ENCODE data around the gene SLC15A4.

SLC15A4 gene

DNA sequence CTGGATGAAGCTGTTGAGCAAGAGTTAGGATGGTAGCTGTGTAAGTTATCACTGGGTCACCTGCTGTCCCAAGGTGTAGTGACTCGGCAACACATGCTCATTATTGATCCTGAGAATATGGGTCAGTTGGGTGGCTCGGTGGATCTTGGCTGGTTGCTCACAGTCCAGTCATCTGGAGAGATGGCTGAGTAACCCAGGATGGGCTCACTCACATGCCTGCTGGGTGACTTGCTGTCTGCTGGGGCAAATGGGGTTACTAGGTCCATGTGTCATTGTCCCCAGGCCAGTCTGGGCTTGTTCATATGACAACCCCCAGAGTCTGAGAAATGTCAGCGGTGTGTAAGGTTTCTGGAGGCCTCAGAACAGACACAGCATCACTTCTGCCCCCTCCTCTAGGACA is 69.5 kb downstream of the SLC15A4 start:
- H3F3A ChIP-seq (ENCODE audit: insufficient read depth), result no peaks in the 10 kb centered on the region
- no peak overlapping the region for H3K4me3 ChIP-seq (ENCODE audit: insufficient read depth, low read length, poor library complexity, severe bottlenecking)
- TF ChIP-seq, protein P1, sequence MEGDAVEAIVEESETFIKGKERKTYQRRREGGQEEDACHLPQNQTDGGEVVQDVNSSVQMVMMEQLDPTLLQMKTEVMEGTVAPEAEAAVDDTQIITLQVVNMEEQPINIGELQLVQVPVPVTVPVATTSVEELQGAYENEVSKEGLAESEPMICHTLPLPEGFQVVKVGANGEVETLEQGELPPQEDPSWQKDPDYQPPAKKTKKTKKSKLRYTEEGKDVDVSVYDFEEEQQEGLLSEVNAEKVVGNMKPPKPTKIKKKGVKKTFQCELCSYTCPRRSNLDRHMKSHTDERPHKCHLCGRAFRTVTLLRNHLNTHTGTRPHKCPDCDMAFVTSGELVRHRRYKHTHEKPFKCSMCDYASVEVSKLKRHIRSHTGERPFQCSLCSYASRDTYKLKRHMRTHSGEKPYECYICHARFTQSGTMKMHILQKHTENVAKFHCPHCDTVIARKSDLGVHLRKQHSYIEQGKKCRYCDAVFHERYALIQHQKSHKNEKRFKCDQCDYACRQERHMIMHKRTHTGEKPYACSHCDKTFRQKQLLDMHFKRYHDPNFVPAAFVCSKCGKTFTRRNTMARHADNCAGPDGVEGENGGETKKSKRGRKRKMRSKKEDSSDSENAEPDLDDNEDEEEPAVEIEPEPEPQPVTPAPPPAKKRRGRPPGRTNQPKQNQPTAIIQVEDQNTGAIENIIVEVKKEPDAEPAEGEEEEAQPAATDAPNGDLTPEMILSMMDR (IDR thresholded peaks at IDR 0.05; ENCODE audit: insufficient read depth, low read length, poor library complexity, severe bottlenecking), result no peak
- TF ChIP-seq EZH2phosphoT487 (conservative IDR thresholded peaks at IDR 0.05; ENCODE audit: low read length), result no peak
- no peaks in the 10 kb centered on the region for H3K79me2 ChIP-seq (ENCODE audit: insufficient read depth, low read length)
- no peaks in the 10 kb centered on the region for H3K36me3 ChIP-seq (ENCODE audit: low read length)
- no peak overlapping the region for H3K9ac ChIP-seq (ENCODE audit: low read length)
- H3K27ac ChIP-seq (ENCODE audit: low read depth, low read length), result no peak overlapping the region
- no peaks in the 10 kb centered on the region for H4K20me1 ChIP-seq (ENCODE audit: low read depth, low read length)
- H3K9me2 ChIP-seq (replicated peaks; ENCODE audit: insufficient read depth, low read length), result no peaks in the 10 kb centered on the region
- no peak overlapping the region for H3K4me2 ChIP-seq (ENCODE audit: low read depth, low read length, poor library complexity, severe bottlenecking)
- no peaks in the 10 kb centered on the region for H3K27me3 ChIP-seq (ENCODE audit: low read length)
- H3K9me3 ChIP-seq (ENCODE audit: insufficient read depth, low read length), result no peaks in the 10 kb centered on the region
- H2AFZ ChIP-seq (ENCODE audit: low read depth, low read length, severe bottlenecking), result no peak overlapping the region

- H3K9me2 ChIP-seq (replicated peaks; ENCODE audit: insufficient read depth, low read length), result no peaks in the 10 kb centered on the region
- no peak overlapping the region for H3K27ac ChIP-seq (ENCODE audit: low read depth, low read length)
- H3K36me3 ChIP-seq (ENCODE audit: low read length), result no peaks in the 10 kb centered on the region
- H3K9me3 ChIP-seq (ENCODE audit: insufficient read depth, low read length), result no peaks in the 10 kb centered on the region
- no peaks in the 10 kb centered on the region for H3F3A ChIP-seq (ENCODE audit: insufficient read depth)
- no peaks in the 10 kb centered on the region for H3K79me2 ChIP-seq (ENCODE audit: insufficient read depth, low read length)
- H3K4me2 ChIP-seq (ENCODE audit: low read depth, low read length, poor library complexity, severe bottlenecking), result no peak overlapping the region
- no peak overlapping the region for H3K9ac ChIP-seq (ENCODE audit: low read length)
- H3K4me3 ChIP-seq (ENCODE audit: insufficient read depth, low read length, poor library complexity, severe bottlenecking), result no peak overlapping the region
- TF ChIP-seq EZH2phosphoT487 (conservative IDR thresholded peaks at IDR 0.05; ENCODE audit: low read length), result no peak
- TF ChIP-seq, protein P1 (IDR thresholded peaks at IDR 0.05; ENCODE audit: insufficient read depth, low read length, poor library complexity, severe bottlenecking), result no peak
- no peak overlapping the region for H2AFZ ChIP-seq (ENCODE audit: low read depth, low read length, severe bottlenecking)
- H4K20me1 ChIP-seq (ENCODE audit: low read depth, low read length), result no peaks in the 10 kb centered on the region
- no peaks in the 10 kb centered on the region for H3K27me3 ChIP-seq (ENCODE audit: low read length)
Measured at GRCh38 chr12:128753438-128753837, 70.3 kb downstream of the SLC15A4 start.

DNA sequence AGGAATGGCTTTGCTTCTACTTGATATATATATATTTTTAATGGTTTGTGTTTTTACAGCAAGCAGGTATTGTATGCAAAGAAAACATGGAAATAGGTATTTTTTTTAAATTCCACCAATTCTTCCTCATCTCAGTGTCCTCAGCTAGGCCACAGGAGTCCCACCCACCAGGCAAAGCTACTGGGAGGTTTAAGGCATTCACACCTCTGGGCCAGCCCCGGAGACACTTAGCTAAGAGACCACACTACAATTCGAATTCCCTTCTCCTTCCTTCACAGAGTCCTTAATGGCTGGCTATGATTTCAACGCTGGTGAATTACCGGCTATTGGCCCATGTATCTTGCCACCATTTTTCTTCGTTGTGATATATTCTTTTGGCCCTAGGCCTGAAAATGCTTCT is 71.4 kb downstream of the SLC15A4 start:
- H3K4me3 ChIP-seq (ENCODE audit: insufficient read depth, low read length, poor library complexity, severe bottlenecking), result no peak overlapping the region
- H3K9me2 ChIP-seq (replicated peaks; ENCODE audit: insufficient read depth, low read length), result no peaks in the 10 kb centered on the region
- no peaks in the 10 kb centered on the region for H3K79me2 ChIP-seq (ENCODE audit: insufficient read depth, low read length)
- no peaks in the 10 kb centered on the region for H3F3A ChIP-seq (ENCODE audit: insufficient read depth)
- no peaks in the 10 kb centered on the region for H3K27me3 ChIP-seq (ENCODE audit: low read length)
- H3K36me3 ChIP-seq (ENCODE audit: low read length), result no peaks in the 10 kb centered on the region
- H2AFZ ChIP-seq (ENCODE audit: low read depth, low read length, severe bottlenecking), result no peak overlapping the region
- H3K9me3 ChIP-seq (ENCODE audit: insufficient read depth, low read length), result no peaks in the 10 kb centered on the region
- no peaks in the 10 kb centered on the region for H4K20me1 ChIP-seq (ENCODE audit: low read depth, low read length)
- H3K27ac ChIP-seq (ENCODE audit: low read depth, low read length), result no peak overlapping the region
- TF ChIP-seq EZH2phosphoT487 (conservative IDR thresholded peaks at IDR 0.05; ENCODE audit: low read length), result no peak
- TF ChIP-seq, protein P1 (IDR thresholded peaks at IDR 0.05; ENCODE audit: insufficient read depth, low read length, poor library complexity, severe bottlenecking), result no peak
- no peak overlapping the region for H3K4me2 ChIP-seq (ENCODE audit: low read depth, low read length, poor library complexity, severe bottlenecking)
- no peak overlapping the region for H3K9ac ChIP-seq (ENCODE audit: low read length)
